Measurements from ENCODE around the gene SLC47A1.
"Not testable (repeated sequence)": the region's sequence is repeated elsewhere in the genome, so short reads cannot be mapped to it uniquely, and the experiment has no call there.

Gene SLC47A1

GRCh38 chr17:19523690-19524089 lies 10.0 kb upstream of the SLC47A1 start:
- DNase-seq (ENCODE audit: low read depth): no peak

- not testable (repeated sequence) for DNase-seq (ENCODE audit: low read depth)
Observed at GRCh38 chr17:19526950-19527349, 6.7 kb upstream of the SLC47A1 start.

DNA sequence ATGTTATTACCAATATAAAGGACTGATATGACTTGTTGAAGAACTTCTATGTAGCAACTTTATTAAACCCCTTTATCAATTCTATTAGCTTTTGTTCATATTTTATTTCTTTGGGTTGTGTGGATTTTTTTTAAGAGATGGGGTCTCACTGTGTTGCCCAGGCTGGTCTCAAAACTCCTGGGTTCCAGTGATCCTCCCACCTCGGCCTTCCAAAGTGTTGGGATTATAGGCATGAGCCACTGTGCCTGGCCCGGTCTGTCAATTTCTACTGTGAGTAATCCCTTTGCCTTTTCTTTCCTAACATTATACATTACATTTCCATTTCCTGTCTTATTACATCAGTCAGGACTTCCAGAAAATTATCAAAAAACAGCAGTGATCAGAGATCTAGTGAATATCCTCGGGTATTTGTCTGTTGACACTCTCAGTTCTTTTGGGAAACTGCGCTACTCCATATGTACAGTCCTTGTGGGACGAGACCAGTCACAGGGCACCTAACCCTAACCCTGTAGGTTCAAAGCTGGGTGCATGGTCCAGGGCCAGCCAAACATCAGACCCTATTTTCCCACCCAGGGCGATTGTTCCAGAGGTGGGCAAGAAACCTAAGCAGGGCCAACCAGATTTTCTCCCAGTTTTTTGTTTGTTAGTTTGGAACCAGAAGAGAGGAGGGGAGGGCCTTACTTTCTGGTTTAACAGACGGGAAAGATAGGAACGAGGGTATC lies 1.7 kb upstream of the SLC47A1 start:
- DNase-seq (ENCODE audit: low read depth): no peak

DNA sequence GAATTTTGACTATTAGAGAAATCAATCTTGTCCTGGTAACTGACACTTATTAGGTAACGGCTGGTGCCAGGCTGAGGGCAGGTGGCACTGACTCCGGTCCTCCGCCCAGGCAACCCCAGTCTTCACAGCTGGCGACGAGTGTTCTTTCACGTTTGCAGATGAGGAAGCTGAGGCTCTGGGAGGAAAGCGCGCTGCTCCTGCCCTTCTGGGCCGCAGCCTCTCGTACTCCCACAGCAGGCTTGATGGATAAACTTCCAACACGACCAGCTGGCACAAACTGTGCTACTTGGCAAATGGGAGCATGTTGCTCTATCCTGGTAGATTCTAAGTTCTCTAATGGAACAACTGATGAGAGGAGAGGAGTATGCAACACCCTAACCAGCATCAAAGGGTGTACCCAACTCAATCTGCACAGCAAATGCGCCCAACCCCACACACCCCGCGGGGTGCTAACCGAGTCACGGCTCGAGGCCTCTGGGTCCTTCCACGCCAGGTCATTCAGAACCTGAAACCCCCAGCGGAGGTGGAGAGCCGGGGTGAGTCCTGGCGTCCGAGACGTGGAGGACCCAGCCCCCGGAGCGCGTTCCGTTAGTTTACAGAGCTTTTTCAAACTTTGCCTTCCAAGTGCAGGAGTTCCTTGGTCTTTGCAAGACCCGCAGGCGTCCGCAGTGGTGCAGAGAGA lies 477 bp upstream of the SLC47A1 start:
- DNase-seq (ENCODE audit: low read depth): no peak

DNA sequence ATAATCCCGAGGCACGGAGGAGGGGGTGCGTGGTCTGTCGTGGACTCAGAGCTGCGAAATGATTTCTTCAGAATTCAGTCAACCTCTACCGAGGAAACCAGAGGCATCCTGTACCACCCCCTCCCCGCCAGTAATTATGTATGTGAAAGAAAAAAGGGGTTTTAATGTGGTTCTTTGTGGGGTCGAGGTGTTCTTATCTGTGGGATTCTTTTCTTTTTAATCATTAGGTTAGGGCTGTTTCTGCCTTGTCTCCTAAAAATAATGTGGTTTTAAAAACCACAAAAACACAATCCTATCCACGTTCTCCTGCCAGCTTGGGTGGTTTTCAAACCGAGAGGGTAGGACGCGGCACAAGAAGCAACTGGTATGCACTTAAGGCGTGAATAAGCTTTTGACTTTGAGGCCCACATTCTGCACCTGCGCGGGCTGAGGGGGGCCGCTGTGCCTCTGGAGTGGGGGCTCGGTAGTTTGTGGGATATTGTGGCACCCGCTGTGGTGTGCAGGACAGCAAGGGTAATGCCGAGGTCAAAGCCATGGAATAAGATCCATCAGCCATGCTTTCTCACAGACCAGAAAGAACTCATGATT lies 1.0 kb downstream of the SLC47A1 start:
- DNase-seq (ENCODE audit: low read depth): no peak

DNA sequence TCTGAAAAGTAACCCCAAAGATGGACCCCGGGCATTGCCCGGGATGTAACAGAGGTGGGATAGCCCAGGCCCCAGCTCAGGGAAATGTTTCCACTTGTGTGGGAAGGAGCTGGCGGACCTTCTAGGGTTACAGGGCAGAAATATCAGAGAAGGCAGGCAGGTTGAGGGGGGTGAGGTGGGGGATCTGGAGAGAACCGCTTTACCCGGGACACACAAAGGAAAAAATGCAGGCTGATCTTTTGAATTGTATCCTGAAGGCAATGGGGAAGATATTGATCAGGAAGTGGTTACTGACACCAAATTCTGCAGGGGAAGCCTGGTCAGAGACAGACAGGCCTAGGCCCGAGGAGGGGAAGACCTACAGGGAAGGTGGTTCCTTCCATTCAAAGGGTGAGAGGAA lies 3.5 kb downstream of the SLC47A1 start:
- DNase-seq (ENCODE audit: low read depth): no peak

GRCh38 chr17:19538095-19539039 lies 4.7 kb downstream of the SLC47A1 start:
- DNase-seq (ENCODE audit: low read depth): no peak

GRCh38 chr17:19539040-19539399 lies 5.4 kb downstream of the SLC47A1 start:
- no peak for DNase-seq (ENCODE audit: low read depth)

- no peak for DNase-seq (ENCODE audit: low read depth)
Observed at GRCh38 chr17:19539841-19540311, 6.2 kb downstream of the SLC47A1 start.

- no peak for DNase-seq (ENCODE audit: low read depth)
Observed at GRCh38 chr17:19540706-19541370, 7.2 kb downstream of the SLC47A1 start.

DNA sequence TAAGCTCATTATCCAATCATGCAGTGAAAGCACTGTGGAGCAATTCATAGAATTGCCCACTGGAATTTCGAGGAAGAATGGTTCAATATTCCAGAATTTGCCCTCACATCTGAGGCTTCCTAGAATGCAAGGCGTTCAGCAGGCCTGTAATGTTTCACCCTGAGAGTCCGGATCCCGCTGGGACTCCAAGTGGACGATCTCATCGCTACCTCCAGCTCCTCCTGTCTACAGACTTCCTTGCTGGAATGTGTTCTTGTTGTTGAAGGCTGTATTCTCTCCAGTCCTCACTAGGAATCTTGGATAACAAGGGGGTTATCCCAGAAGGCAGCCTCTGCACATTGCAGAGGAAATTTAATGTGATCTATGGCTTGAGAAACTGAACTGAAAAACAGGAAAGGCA lies 7.8 kb downstream of the SLC47A1 start:
- DNase-seq (ENCODE audit: low read depth): no peak

DNA sequence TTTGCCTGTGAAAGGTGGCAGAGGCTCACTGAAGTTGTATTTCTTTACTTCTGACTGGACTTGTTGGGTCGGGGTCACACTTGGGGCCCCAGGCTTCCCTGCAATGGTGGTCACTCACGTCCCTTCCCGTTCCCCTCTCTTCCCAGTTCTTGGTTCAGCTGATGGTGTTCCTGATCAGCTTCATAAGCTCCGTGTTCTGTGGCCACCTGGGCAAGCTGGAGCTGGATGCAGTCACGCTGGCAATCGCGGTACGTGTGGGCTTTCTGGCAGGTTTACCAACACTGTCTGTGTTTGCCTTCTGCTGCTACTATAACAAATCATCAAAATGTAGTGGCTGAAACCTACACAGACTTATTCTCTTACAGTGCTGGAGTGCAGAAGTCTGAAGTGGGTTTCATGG lies 8.6 kb downstream of the SLC47A1 start:
- no peak for DNase-seq (ENCODE audit: low read depth)

DNA sequence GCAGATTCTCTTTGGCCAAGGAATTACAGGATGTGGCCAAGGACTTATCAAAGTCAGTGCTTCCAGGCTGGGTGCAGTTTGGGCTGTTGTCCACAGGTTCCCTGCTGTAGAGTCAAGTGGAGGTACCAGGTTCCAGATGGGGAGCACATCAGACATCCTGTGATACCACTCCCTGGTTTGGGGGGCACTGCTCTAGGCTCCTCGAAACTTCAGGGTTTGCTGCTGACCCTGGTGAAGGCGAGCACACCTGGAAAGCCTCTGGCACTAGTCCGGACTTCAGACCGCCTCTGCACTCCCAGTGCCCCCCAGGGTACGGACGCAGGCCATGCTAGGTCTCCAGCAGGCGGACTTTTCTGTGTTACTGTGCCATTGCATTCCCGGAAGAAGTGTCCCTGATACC lies 10.7 kb downstream of the SLC47A1 start:
- no peak for DNase-seq (ENCODE audit: low read depth)

- DNase-seq (ENCODE audit: low read depth): no peak
Observed at GRCh38 chr17:19546289-19547065, 12.8 kb downstream of the SLC47A1 start.

DNA sequence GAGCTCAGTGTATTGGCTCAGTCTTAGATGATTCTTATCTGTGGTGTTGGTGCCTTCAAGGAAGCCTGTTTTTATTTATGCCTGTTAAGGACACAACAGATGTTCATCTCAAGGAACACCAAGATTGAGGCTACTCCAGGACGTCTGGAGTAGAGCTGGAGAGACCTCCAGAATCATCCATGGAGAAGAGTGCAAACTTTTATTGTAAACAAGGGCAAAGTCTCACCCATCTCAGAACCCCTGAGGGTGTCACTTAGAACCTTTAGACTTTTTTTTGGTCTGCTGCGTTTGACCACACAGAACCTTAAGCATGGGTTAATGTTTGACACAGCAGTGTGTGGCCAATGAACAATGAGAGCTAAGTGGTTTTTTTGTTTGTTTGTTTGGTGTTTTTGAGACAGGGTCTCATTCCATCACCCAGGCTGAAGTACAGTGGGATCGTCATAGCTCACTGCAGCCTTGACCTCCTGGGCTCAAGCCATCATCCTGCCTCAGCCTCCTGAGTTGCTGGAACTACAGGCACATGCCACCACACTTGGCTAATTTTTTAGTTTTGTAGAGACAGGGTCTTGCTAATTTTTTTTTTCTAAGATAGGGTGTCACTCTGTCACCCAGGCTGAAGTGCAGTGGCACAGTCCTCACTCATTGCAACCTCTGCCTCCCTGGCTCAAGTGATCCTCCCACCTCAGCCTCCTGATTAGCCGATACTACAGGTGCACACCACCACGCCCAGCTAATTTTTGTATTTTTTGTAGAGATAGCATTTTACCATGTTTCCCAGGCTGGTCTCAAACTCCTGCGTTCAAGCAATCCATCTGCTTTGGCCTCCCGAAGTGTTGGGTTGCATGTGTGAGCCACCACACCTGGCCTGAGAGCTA lies 16.3 kb downstream of the SLC47A1 start:
- no peak for DNase-seq (ENCODE audit: low read depth)

DNA sequence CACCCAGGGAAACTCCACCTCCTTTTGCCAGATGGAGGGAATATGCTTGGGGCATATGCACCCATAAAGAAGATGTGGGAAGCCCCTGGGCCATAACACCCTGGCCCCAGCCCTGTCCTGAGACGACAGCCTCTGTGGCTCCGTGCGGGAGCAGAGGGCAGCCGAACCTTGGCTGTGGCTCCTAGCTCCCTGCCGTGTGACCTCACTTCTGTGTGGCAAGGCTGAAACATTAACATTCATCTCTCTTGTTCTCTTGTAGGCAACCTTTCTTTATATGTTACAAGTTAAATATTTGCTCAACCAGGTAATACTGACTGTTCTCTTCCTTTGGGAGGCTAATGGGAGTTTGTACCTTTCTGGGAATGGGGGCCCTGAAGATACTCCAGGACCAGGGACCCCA lies 17.5 kb downstream of the SLC47A1 start:
- DNase-seq (ENCODE audit: low read depth): no peak

GRCh38 chr17:19551591-19552148 lies 18.0 kb downstream of the SLC47A1 start:
- DNase-seq (ENCODE audit: low read depth): no peak

- no peak for DNase-seq (ENCODE audit: low read depth)
Observed at GRCh38 chr17:19553036-19553435, 19.4 kb downstream of the SLC47A1 start.

DNA sequence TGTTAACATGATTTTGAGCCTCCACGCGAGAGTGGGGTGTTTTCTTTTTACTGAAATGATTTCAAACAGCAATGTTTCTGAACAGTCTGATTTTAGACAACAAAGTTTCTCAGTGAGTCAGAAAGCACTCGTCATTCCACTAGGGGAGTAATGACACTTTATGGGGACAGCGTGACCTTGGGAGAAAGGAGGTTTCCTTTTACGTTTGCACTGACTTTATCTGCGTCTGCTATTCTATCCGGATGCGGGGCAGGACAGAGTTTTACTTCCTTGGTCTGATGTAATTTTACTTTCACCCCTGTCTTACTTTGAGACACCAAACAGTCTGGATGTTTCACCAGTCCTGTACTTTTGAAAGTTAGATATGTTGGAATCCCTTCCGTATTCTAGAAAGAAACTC lies 20.7 kb downstream of the SLC47A1 start:
- DNase-seq (ENCODE audit: low read depth): no peak

- DNase-seq (ENCODE audit: low read depth): no peak
Observed at GRCh38 chr17:19555746-19556145, 22.1 kb downstream of the SLC47A1 start.

All from HS-27A (cell line).